ENCODE results near the gene LRRC61.

The LRRC61 gene

GRCh38 chr7:150325110-150325611 lies 2.0 kb downstream of the LRRC61 start:
- Histone ChIP-seq H3K9me3 (ENCODE audit: control insufficient read depth, insufficient read depth, low read depth, low read length) (no peaks in the 10 kb centered on the region), H3K36me3 (ENCODE audit: control insufficient read depth in 2 of 2, insufficient read depth in 1 of 2, low read length in 2 of 2) (peaks cover 8 to 59% of the 10 kb centered on the region in 2 experiments), H3K27ac (ENCODE audit: extremely low read depth, low read depth, low read length) (no peak overlapping the region), H3K4me3 (ENCODE audit: low read depth, low read length) (no peak overlapping the region), H3K4me1 (ENCODE audit: control insufficient read depth, insufficient read depth, low read length) (no peaks in the 10 kb centered on the region)
- TF ChIP-seq ZNF114 (tag by site-specific recombination; IDR thresholded peaks at IDR 0.05) (no peak), ZNF335 (tag by site-specific recombination; conservative IDR thresholded peaks at IDR 0.05) (no peak), ZNF571 (tag by site-specific recombination; IDR thresholded peaks at IDR 0.05) (no peak), SALL2 (tag by site-specific recombination; IDR thresholded peaks at IDR 0.05; ENCODE audit: borderline replicate concordance) (no peak), ZNF184 (tag by site-specific recombination; IDR thresholded peaks at IDR 0.05) (no peak), PBX3 (CRISPR knock-in tag; IDR thresholded peaks at IDR 0.05) (no peak), PRDM6 (tag by site-specific recombination; IDR thresholded peaks at IDR 0.05) (no peak), ZNF239 (tag by site-specific recombination; IDR thresholded peaks at IDR 0.05) (no peak), ZNF426 (tag by site-specific recombination; IDR thresholded peaks at IDR 0.05) (no peak), HOXA7 (CRISPR knock-in tag; IDR thresholded peaks at IDR 0.05; ENCODE audit: borderline replicate concordance) (no peak), ZNF148 (tag by site-specific recombination; IDR thresholded peaks at IDR 0.05; ENCODE audit: borderline replicate concordance) (no peak), ZNF138 (tag by site-specific recombination; IDR thresholded peaks at IDR 0.05; ENCODE audit: borderline replicate concordance) (no peak), ZNF433 (tag by site-specific recombination; IDR thresholded peaks at IDR 0.05; ENCODE audit: low read depth) (no peak)
- TF ChIP-seq, protein P1, sequence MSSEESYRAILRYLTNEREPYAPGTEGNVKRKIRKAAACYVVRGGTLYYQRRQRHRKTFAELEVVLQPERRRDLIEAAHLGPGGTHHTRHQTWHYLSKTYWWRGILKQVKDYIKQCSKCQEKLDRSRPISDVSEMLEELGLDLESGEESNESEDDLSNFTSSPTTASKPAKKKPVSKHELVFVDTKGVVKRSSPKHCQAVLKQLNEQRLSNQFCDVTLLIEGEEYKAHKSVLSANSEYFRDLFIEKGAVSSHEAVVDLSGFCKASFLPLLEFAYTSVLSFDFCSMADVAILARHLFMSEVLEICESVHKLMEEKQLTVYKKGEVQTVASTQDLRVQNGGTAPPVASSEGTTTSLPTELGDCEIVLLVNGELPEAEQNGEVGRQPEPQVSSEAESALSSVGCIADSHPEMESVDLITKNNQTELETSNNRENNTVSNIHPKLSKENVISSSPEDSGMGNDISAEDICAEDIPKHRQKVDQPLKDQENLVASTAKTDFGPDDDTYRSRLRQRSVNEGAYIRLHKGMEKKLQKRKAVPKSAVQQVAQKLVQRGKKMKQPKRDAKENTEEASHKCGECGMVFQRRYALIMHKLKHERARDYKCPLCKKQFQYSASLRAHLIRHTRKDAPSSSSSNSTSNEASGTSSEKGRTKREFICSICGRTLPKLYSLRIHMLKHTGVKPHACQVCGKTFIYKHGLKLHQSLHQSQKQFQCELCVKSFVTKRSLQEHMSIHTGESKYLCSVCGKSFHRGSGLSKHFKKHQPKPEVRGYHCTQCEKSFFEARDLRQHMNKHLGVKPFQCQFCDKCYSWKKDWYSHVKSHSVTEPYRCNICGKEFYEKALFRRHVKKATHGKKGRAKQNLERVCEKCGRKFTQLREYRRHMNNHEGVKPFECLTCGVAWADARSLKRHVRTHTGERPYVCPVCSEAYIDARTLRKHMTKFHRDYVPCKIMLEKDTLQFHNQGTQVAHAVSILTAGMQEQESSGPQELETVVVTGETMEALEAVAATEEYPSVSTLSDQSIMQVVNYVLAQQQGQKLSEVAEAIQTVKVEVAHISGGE (tag by site-specific recombination; conservative IDR thresholded peaks at IDR 0.05; ENCODE audit: low read depth), result no peak
- ChIA-PET POLR2A (interaction anchor here (1.3 kb wide), 1 partner anchor 10 kb away, joined by 3 read pairs; no protein-coding TSS in a partner anchor), CTCF (no interaction called here)

DNA sequence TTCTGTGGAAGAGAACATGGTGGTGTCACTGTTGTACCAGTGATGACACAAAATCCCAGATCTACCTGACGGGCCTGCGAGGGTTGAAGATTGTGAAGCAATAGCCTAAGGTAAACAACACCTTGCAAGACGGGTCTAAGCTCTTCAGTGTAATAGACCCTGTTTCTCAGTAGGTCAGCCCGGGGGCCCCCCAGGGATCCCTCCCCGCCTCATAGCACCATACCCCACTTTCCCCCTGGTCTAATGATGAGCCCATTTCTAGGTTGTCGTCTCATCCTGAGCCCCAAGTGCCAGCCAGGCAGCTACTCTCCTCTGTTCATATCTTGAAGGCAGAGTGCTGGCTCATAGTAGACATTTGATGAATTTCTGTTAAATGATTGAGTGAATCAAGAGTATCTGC lies 2.7 kb downstream of the LRRC61 start:
- TF ChIP-seq ZNF223 (tag by site-specific recombination; IDR thresholded peaks at IDR 0.05) (no peak), SP3 (tag by site-specific recombination; IDR thresholded peaks at IDR 0.05) (no peak), ZNF138 (tag by site-specific recombination; IDR thresholded peaks at IDR 0.05; ENCODE audit: borderline replicate concordance) (no peak)
- H3K36me3 ChIP-seq (ENCODE audit: control insufficient read depth in 2 of 2, insufficient read depth in 1 of 2, low read length in 2 of 2), result peaks cover 8 to 67% of the 10 kb centered on the region in 2 experiments
- CTCF ChIA-PET, result no interaction called here
- no peak overlapping the region for H3K4me3 ChIP-seq (ENCODE audit: low read depth, low read length)
- H3K27ac ChIP-seq (ENCODE audit: extremely low read depth, low read depth, low read length), result no peak overlapping the region
- POLR2A ChIA-PET, result interaction anchor here (1.3 kb wide), 1 partner anchor 9 kb away, joined by 3 read pairs; no protein-coding TSS in a partner anchor
- no peaks in the 10 kb centered on the region for H3K9me3 ChIP-seq (ENCODE audit: control insufficient read depth, insufficient read depth, low read depth, low read length)
- no peaks in the 10 kb centered on the region for H3K4me1 ChIP-seq (ENCODE audit: control insufficient read depth, insufficient read depth, low read length)
